ENCODE results near the gene PCDHB4.
"Not testable (repeated sequence)": the region's sequence is repeated elsewhere in the genome, so short reads cannot be mapped to it uniquely, and the experiment has no call there.

PCDHB4 gene

DNA sequence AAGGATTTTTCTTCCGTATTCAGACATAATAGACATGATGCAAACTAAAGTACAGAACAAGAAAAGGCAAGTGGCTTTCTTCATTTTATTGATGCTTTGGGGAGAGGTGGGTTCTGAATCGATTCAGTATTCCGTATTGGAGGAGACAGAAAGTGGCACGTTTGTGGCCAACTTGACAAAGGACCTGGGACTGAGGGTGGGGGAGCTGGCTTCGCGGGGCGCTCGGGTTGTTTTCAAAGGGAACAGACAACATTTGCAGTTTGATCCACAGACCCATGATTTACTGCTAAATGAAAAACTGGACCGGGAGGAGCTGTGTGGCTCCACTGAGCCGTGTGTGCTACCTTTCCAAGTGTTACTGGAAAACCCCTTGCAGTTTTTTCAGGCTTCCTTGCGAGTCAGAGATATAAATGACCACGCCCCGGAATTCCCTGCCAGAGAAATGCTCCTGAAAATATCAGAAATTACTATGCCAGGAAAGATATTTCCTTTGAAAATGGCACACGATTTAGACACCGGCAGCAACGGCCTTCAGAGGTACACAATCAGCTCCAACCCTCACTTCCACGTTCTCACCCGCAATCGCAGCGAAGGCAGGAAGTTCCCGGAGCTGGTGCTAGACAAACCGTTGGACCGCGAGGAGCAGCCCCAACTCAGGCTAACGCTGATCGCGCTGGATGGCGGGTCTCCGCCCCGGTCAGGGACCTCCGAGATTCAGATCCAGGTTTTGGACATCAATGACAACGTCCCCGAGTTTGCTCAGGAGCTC is 28.8 kb downstream of the PCDHB4 start:
- DNase-seq, result no peak

DNA sequence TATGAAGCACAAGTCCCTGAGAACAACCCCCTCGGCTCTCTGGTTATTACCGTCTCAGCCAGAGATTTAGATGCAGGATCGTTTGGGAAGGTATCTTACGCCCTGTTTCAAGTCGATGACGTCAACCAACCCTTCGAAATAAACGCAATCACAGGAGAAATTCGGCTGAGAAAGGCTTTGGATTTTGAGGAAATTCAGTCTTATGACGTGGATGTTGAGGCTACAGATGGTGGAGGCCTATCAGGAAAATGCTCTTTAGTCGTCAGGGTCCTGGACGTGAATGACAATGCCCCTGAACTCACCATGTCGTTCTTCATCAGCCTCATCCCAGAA is 29.3 kb downstream of the PCDHB4 start:
- no peak for DNase-seq

DNA sequence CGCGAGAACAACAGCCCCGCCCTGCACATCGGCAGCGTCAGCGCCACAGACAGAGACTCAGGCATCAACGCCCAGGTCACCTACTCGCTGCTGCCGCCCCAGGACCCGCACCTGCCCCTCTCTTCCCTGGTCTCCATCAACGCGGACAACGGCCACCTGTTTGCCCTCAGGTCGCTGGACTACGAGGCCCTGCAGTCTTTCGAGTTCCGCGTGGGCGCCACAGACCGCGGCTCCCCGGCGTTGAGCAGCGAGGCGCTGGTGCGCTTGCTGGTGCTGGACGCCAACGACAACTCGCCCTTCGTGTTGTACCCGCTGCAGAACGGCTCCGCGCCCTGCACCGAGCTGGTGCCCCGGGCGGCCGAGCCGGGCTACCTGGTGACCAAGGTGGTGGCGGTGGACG is 30.0 kb downstream of the PCDHB4 start:
- not testable (repeated sequence) for DNase-seq

DNA sequence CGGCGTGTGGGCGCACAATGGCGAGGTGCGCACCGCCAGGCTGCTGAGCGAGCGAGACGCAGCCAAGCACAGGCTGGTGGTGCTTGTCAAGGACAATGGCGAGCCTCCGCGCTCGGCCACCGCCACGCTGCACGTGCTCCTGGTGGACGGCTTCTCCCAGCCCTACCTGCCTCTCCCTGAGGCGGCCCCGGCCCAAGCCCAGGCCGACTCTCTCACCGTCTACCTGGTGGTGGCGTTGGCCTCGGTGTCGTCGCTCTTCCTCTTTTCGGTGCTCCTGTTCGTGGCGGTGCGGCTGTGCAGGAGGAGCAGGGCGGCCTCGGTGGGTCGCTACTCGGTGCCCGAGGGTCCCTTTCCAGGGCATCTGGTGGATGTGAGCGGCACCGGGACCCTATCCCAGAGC is 30.5 kb downstream of the PCDHB4 start:
- DNase-seq, result not testable (repeated sequence)

DNA sequence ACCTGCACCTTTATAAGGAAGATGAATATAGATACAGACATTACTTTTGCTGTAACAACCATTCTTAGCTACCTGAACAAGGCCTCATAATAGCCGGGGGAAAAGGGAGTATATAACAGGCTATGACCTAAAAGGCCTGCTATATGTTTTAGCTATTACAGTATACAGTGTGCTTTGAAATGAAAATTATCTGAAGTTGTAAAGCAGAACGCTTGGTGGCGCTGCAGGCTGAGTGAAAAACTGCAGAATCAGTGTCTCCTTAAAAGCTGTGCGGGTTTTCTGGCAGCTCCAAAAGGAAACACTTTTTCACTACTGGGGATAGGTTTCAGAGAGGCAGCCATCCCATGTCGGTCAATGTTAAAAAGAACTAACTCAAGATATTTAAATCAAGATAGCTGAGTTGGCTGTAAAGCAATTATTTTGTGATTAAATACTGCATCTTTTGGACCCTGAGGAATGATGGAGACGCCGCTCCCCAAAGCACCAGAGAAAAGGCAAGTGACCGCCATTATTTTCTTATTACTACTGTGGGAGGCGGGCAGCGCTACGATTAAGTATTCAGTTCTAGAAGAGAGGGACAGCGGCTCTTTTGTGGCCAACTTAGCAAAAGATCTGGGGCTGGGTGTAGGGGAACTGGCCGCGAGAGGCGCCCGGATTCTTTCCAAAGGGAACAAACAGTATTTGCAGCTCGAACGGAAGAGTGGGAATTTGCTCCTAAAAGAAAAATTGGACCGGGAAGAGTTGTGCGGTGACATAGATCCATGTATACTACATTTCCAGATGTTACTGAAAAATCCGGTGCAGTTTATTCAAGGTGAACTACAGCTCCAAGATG is 34.1 kb downstream of the PCDHB4 start:
- DNase-seq, result peak; percentile 29

DNA sequence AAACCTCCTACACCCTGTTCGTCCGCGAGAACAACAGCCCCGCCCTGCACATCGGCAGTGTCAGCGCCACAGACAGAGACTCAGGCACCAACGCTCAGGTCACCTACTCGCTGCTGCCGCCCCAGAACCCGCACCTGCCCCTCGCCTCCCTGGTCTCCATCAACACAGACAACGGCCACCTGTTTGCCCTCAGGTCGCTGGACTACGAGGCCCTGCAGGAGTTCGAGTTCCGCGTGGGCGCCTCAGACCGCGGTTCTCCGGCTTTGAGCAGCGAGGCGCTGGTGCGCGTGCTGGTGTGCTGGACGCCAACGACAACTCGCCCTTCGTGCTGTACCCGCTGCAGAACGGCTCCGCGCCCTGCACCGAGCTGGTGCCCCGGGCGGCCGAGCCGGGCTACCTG is 35.7 kb downstream of the PCDHB4 start:
- not testable (repeated sequence) for DNase-seq

DNA sequence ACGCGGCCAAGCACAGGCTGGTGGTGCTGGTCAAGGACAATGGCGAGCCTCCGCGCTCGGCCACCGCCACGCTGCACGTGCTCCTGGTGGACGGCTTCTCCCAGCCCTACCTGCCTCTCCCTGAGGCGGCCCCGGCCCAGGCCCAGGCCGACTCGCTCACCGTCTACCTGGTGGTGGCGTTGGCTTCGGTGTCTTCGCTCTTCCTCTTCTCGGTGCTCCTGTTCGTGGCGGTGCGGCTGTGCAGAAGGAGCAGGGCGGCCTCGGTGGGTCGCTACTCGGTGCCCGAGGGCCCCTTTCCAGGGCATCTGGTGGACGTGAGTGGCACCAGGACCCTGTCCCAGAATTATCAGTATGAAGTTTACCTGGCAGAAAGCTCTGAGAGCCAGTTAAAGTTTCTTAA is 36.3 kb downstream of the PCDHB4 start:
- DNase-seq, result not testable (repeated sequence)

DNA sequence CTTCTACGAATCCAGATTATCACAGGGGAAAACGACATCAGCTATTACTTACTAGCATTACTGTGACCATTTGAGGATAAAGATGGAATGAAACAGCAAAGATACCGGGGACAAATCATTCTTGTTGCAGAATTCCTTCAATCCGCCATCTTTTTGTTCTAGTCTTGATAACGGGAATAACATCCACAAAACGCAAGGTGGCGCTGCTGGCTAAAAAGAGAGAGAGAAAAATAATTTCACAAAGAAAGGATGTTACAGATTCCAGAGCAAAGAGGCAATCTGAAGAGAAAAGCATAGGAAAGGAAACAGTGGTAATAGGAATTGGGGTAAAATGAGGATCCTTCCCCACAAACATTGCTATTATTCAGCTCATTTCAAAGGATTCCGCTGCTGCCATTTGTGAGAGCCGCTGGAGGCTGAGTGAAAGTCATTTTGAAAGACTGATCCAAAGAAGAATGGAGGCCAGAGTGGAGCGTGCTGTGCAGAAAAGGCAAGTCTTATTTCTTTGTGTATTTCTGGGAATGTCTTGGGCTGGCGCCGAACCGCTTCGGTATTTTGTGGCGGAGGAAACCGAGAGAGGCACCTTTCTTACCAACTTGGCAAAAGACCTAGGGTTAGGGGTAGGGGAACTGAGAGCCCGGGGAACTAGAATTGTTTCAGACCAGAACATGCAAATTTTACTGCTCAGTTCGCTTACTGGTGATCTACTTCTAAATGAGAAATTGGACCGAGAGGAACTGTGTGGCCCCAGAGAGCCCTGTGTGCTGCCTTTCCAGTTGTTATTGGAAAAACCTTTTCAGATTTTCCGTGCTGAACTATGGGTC is 51.0 kb downstream of the PCDHB4 start, which contains the start of gene PCDHB7:
PCDHB7 (plus strand) TSS at position 264 of the 824 bp plus-strand sequence; CDS start at position 456, 192 bp downstream.
- DNase-seq, result peak; percentile 63

DNA sequence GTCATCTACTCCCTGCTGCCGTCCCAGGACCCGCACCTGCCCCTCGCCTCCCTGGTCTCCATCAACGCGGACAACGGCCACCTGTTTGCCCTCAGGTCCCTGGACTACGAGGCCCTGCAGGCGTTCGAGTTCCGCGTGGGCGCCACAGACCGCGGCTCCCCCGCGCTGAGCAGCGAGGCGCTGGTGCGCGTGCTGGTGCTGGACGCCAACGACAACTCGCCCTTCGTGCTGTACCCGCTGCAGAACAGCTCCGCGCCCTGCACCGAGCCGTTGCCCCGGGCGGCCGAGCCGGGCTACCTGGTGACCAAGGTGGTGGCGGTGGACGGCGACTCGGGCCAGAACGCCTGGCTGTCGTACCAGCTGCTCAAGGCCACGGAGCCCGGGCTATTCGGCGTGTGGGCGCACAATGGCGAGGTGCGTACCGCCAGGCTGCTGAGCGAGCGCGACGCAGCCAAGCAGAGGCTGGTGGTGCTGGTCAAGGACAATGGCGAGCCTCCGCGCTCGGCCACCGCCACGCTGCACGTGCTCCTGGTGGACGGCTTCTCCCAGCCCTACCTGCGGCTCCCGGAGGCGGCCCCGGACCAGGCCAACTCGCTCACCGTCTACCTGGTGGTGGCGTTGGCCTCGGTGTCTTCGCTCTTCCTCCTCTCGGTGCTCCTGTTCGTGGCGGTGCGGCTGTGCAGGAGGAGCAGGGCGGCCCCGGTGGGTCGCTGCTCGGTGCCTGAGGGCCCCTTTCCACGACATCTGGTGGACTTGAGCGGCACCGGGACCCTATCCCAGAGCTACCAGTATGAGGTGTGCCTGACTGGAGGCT is 52.9 kb downstream of the PCDHB4 start:
- not testable (repeated sequence) for DNase-seq

Measured in OCI-M1 (cell line).